NCI-H1048 (cell line): ENCODE data around the gene GCNT1.
A peak's percentile ranks its signal among the peaks of the same experiment; 100 is the strongest.
"Not testable (repeated sequence)": the region's sequence is repeated elsewhere in the genome, so short reads cannot be mapped to it uniquely, and the experiment has no call there.

Source experiments
- DNase-seq: peaks from one replicate; lab custom pipeline; 2025; lab: John Stamatoyannopoulos, UW

GCNT1 gene

DNA sequence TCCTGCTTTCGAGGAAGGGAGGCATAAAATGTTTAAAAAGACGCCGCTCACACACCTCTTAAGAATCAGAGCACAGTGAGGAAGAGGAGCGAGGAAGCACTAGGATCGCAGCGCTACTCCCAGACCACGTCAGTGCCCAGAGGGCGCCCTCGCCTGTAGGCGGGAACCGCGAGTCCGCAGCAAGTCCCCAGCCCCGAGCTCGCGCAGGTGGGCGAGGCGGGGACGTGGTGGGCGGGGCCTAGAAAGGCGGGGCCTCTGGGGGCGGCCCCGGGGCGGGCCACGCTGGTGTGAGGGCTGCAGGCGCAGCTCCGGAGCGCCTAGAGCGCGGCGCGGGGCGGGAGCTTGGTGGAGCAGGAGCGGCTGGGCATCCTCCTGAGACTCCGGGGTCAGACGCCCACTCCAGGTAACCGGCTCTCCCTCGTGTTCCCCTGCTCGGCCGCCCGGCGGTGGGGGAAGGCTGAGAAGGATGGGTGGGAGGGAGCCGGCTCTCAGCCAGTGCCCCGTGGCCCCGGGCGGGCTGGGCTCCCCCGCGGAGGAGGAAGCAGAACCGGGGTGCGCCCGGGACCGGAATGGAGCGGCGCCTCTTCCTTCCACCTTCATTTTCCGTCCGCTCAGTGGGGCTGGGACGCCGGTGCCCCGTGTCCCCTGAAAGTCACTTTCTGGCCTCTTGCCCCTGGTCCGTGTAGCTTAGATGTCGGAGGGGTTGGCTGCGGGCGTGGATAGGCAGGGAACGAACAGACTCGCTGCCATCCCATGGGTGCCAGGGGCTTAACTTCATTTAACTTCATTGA, at the start of gene GCNT1:
Gene GCNT1 (plus strand): TSS at position 280 of the 791 bp plus-strand sequence. CDS start 43,200 bp downstream, outside the sequence.
- peak; percentile 57 for DNase-seq

DNA sequence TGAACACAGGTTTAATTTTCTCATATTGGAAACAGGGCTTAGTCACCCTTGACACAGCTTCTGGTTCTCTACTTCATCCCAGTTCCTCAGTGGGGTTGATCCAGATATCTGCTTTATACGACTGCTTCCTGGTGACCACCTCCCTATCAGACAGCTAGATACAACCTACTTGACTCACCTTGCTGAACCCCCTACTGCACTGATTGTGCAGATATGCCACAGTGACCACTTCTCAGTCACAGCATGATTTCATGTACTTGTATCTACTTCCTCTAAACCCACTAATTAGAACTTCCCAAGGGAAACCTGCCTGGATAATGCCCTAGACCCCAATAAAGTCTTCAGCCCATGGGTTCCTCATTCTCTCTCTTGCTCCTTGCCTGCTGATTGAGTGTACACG, 46.3 kb upstream of the GCNT1 start:
- no peak for DNase-seq

DNA sequence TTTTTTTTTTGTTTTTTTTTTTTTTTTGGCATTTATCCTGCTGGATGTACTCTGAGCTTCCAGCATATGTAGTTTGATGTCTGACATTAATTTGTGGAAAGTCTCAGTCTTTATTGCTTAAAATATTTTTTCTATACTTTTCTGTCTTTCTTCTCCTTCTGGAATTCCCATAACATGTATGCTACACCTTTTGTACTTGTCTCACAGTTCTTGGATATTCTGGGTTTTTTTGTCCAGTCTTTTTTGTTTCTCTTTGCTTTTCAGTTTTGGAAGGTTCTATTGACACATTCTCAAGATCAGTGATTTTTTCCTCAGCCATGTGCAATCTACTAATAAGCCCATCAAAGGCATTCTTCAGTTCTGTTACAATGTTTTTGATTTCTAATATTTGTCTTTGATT, 45.3 kb upstream of the GCNT1 start:
- no peak for DNase-seq

DNA sequence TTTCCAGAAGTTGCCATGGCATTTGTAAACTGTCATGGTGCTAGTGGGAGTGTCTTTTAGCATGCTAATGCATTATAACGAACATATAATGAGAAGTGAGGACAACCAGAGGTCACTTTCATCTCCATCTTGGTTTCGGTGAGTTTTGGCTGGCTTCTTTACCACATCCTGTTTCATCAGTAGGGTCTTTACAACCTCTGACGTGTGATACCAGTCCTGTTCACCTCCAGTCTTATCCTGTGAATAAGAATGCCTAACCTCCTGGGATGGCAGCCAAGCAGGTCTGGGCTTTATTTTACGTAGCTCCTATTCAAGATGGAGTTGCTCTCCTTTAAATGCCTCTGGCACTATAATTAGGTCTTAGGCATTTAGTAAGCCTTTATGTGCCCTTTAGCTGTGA, 44.3 kb upstream of the GCNT1 start:
- DNase-seq, result no peak

DNA sequence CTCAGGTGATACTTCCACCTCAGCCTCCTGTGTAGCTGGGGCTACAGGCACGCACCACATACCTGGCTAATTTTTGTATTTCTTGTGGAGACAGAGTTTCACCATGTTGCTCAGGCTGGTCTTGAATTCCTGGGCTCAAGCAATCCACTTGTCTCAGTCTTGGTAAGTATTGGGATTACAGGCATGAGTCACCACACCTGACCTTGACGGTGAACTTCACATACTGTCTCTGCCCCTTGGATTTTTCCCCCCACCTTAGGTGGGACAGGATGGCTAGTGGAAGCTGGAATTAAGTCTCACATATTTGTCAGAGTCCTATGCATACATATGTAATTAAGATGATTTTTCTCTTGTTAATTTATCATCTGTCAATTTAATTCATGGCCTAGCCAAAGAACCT, 43.8 kb upstream of the GCNT1 start:
- DNase-seq, result no peak

DNA sequence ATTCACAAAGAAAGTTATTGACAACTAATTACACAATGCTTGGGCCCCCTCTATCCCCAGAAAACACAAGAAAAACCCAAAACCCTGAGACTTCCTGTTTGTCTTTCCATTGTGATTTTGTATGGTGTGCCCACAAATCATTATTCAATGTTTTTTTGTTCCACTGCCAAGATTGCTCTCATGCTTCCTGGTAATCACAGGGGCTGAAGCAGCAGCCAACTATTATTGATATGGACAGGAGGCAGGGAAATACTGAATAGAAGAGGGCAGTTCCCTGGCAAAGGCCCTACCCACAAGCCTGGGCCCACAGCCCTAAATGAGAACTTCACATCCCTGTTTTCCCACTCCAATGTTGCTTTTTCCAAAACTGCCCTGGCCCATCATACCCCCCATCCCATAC, 43.3 kb upstream of the GCNT1 start:
- DNase-seq, result no peak

DNA sequence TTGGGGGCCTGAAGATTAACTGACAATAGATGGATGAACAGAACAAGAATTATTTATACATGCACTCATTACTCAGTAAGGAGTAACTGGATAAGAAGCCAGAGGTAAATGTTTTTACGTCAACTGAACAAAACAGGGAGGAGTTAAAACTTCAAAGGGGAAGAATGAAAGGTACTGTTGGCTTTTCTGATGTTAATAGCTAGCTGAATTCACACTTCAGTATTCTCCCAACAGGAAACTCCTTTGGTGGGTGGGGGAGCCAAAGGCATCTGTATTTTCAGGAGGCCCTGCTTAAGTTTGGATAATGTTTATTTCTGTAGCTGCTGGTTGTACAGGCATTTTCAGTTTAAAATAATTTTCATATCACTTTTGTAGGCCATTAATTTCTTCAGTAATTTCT, 41.6 kb upstream of the GCNT1 start:
- DNase-seq, result no peak

DNA sequence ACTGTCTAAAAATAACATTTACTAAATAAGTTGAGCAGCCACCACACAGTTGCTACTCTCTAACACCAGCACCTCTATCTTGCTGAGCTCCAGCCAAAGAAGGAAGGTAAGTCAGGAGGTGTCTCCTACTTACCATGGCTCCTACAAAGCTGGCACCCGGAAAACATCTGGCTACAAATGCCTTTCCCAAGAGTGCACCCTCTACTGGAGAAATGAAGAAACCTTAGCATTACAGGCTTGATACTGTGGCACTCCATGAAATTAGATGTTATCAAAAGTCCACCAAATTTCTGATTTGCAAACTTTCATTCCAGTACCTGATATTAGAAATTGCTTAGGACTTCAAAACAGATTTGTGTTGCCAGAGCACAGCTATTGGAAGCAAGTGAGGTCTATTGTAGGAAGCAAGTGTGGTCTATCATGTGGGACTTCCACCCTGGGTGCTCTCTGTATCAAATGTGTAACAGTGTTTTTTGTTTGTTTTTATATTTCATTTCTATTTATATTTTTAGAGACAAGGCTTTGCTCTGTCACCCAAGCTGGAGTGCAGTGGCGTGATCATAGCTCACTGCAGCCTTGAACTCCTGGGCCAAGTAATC, 39.1 kb upstream of the GCNT1 start:
- DNase-seq, result no peak

DNA sequence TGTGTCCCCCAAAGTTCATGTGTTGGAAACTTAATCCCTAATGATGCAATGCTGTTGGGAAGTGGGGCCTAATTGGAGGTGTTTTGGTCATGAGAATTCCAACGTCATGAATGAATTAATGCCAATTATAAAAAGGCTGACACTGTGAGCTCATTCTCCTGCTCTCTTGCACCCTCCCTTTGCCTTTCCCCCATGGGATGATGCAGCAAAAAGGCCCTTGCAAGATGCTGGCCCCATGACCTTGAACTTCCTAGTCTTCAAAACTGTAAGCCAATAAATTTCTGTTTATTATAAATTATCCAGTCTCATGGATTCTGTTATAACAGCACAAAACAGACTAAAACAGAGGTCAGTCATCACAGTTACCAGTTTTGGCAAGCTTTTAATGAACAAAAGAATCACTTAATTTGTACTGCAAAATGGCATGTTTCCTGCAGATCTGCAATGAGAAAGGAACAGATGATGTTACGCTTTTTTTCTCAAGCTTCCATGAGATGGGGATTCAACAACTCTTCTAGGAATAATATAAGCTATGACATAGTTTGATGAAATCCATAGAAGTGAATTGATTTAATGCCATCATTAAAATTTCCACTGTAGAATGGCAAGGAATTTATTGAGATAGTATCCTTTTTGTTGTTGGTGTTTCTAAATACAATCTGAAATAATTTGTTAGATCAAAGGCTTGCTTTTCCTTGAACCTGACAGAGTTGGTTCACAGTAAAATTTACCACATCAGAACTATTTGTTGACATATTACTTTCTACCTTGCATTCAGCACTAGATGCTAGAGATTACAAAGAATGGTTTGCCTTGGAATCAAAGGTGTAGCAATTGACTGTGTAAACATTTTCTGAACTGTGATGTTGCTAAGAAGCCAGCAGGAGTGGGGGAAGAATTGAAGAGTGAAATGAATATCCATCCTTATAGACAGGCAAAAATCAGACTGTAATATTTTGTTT, 35.5 kb upstream of the GCNT1 start:
- no peak for DNase-seq

DNA sequence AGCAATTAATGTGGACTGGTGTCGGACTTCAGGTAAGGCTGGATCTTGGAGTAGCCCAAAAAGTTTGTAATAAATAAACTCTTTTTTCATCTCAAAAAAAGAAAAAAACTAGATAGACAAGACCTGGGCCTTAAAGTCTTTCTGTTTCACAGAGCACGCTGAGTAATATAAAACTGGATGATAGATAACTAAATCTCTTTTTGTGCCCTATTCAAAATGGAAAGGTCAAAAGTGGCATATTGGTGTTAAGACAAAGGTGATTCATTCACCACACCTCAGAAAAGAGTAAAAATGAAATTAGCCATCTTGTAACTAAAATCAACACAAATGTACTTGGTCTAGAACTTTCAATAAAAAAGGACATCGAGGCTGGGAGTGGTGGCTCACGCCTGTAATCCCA, 34.5 kb upstream of the GCNT1 start:
- no peak for DNase-seq

DNA sequence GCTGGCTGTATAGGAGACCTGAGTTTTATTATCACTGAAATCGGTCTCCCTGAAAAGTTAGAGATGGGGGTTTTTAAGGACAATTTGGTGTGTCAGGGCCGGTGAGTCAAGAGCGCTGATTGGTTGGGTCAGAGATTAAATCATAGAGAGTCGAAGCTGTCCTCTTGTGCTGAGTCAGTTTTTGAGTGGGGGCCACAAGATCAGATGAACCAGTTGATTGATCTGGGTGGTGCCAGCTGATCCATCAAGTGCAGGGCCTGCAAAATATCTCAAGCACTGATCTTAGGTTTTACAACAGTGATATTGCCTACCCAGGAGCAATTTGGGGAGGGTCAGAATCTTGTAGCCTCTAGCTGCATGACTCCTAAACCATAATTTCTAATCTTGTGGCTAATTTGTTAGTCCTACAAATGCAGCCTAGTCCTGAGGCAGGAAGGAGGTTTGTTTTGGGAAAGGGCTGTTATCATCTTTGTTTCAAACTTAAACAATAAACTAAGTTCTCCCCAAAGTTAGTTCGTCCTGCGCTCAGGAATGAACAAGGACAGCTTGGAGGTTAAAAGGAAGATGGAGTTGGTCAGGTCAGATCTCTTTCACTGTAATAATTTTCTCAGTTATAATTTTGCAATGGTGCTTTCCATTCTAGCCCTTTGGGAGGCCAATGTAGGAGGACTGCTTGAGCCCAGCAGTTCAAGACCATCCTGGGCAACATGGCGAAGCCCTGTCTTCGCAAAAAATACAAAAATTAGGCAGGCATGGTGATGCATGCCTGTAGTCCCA, 33.1 kb upstream of the GCNT1 start:
- no peak for DNase-seq

DNA sequence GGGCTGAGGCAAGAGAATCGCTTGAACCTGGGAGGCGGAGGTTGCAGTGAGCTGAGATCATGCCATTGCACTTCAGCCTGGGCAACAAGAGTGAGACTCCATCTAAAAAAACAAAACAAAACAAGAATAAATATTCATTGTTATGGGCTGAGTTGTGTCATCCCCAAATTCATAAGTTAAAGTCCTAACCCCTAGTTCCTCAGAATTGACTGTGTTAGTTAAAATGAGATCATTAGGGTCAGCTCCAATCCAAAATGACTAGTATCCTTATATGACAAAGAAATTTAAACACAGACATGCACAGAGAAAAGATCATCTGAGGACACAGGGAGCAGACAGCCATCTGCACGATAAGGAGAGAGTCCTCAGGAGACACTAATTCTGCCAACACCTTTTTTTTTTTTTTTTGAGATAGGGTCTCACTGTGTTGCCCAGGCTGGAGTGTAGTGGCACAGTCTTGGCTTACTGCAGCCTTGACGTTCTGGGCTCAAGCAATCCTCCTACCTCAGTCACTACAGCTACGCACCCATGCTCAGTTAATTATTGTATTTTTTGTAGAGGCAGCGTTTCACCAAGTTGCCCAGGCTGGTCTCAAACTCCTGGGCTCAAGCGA, 32.1 kb upstream of the GCNT1 start:
- no peak for DNase-seq

DNA sequence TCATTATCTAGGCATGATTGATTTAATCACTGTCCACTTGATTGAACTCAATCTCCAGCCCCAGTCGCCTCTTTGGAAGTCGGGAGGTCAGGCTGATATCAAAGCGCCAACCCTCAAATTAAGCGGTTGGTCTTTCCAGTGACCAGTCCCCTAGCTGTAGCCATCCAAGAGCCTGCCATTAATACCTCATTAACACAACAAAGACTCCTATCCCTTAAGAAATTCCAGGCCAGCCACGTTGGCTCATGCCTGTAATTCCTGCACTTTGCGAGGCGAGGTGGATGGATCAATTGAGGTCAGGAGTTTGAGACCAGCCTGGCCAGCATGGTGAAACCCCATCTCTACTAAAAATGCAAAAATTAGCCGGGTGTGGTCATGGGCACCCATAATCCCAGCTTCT, 27.4 kb upstream of the GCNT1 start:
- DNase-seq, result no peak

DNA sequence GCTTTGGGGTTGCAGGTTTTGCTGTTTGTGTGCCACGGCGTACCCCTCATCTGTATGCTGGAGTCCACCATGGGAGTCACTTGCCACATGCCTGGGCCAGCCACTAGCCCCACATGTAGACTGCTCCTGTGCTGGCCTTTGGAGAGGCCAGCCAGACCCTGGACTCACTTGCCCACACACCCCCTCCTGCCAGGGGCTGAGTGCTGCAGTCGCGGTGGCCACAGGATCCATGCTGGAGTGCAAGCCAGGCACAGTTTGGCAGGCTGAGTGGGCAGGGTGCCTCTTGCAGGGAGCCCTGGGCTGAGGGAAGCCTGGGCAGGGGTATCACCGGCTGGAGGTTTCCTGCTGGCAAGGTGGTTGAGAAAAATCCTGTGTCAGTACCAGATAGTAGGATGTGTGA, 25.6 kb upstream of the GCNT1 start:
- no peak for DNase-seq

DNA sequence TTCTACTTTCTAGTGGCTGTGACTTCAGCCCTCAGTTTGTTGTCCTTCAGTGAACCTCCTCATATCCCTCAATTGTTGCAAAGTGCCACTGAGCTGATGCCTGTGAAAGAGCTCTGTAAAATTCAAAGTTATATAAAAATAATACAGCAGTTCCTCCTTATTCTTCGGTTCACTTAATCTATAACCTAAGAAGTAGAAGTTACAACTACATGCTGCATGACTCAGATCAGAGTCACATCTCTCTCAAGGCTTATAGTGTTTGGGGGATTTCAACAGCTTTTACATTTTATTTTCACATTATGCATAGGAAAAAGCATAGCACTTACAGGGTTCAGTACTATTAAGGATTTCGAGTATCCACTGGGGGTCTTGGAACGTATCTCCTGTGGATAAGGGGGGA, 25.1 kb upstream of the GCNT1 start:
- no peak for DNase-seq

DNA sequence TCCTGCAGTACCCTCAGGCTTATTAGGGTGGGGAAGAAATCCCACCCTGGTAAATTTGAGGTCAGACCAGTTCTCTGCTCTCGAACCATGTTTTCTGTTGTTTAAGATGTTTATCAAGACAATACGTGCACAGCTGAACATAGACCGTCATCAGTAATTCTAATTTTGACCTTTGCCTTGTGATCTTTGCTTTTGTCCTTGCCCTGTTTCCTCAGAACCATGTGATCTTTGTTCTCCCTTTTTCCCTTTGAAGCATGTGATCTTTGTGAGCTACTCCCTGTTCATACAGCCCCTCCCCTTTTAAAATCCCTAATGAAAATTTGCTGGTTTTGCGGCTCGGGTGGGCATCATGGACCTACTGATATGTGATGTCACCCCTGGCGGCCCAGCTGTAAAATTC, 24.1 kb upstream of the GCNT1 start:
- not testable (repeated sequence) for DNase-seq

DNA sequence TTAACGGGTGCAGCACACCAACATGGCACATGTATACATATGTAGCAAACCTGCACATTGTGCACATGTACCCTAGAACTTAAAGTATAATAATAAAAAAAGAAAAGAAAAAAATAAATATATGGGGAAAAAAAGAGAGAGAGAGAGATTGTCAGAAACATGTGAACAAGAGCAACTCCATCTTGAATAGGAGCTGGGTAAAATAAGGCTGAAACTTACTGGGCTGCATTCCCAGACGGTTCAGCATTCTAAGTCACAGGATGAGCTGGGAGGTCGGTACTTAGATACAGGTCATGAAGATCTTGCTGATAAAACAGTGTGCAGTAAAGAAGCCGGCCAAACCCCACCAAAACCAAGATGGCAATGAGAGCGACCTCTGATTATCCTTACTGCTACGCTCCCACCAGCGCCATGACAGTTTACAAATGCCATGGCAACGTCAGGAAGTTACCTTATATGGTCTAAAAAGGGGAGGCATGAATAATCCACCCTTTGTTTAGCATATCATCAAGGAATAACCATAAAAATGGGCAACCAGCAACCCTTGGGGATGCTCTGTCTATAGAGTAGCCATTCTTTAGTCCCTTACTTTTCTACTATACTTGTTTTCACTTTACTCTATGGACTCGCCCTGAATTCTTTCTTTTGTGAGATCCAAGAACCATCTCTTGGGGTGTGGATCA, 21.8 kb upstream of the GCNT1 start:
- DNase-seq, result not testable (repeated sequence)

DNA sequence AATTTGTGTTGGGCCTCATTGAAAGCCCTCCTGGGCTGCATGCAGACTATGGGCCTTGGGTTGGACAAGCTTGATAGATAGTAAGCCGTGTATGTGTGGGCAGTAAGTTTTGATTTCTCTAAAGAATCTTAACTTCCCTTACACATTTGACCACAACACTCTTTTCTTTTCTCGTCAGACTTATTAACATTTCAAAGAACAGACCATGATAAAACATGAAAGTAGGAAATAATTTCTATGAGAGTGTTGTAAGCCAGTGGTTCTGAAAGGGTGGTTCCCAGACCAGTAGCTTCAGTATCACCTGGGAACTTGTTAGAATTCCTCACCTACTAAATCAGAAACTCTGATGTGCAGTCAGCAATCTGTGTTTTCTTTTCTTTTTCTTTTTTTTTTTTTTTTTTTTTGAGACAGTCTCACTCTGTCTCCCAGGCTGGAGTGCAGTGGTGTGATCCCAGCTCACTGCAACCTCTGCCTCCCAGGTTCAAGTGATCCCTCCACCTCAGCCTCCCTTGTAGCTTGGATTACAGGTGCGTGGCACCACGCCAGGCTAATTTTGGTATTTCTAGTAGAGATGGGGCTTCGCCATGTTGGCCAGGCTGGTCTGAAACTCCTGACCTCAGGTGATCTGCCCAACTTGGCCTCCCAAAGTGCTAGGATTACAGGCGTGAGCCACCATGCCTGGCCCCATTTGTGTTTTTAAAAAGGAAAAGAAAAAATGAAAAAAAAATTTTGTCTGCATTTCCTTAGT, 20.0 kb upstream of the GCNT1 start:
- DNase-seq, result no peak

DNA sequence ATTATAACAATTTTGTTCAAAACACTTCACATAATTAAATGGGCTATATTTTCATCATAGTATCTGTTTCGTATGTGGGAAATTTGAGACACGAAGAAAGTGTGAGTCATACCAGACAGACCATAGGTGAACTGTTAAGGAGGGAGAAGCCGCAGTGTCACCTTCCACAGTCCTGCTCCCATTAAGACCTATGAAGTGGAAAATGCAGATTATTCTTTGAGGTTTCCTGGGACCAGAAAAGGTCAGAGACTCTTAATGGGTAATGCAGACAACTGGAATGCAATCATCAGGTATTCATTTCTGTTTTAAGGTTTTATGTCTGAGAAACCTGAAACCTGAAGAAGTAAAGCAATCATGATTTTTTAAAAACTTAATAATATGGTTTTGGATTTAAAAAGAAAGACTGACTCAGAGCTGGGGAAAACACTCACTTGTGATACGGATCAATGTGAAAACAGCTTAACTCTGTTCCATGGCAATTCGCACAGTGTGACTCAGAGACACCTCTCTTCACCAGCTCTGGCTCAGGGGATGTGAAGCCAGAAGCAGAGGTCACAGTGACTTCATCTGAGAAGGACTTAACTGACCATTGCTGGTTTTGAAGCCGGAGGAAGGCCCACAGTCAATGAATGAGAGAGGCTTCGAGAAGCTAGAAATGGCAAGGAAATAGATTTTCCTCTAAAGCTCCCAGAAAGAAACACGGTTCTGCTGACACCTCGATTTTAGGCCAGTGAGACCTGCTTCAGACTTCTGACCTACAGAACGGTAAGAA, 17.2 kb upstream of the GCNT1 start:
- no peak for DNase-seq
